HEK293 (cell line): ENCODE data around the gene UGT1A9.

Experiments
- CTCF ChIA-PET: fragments of 350-600 bp; formaldehyde crosslinking; extraction: SDS; loops from one replicate; lab custom pipeline; 2021; ENCODE audit warnings: antibody characterized with exemption; lab: Yijun Ruan, JAX
- POLR2A ChIA-PET: fragments of 300-600 bp; formaldehyde crosslinking; extraction: SDS; loops from one replicate; lab custom pipeline; 2020; ENCODE audit warnings: antibody characterized with exemption, inconsistent platforms; lab: Yijun Ruan, JAX
- H3K27ac ChIP-seq: fragments of 200-500 bp; sonication (Bioruptor generic); 2 replicates; pipeline ENCODE4 v1.5.1; 2014; ENCODE audit warnings: low read depth, low read length, control low read depth, inconsistent platforms; ENCODE audit errors: extremely low read depth
- H3K36me3 ChIP-seq, 2 experiments: fragments of 200-500 bp in 1 of 2; sonication (Bioruptor generic) in 1 of 2; 1 replicate in 1 of 2; 2 replicates in 1 of 2; pipeline ENCODE4 v1.5.1; 2014 to 2017; ENCODE audit warnings: inconsistent platforms in 2 of 2, low read length in 2 of 2; ENCODE audit not compliant: control insufficient read depth in 2 of 2, insufficient read depth in 1 of 2
- H3K4me1 ChIP-seq: fragments of 200-500 bp; sonication (Bioruptor generic); 2 replicates; pipeline ENCODE4 v1.5.1; 2014; ENCODE audit warnings: mild to moderate bottlenecking, low read length, inconsistent platforms; ENCODE audit not compliant: control insufficient read depth, insufficient read depth
- H3K4me3 ChIP-seq: 2 replicates; pipeline ENCODE4 v1.5.1; 2011; ENCODE audit warnings: low read depth, mild to moderate bottlenecking, control low read depth, low read length, moderate library complexity
- H3K9me3 ChIP-seq: fragments of 200-500 bp; sonication (Bioruptor generic); 2 replicates; pipeline ENCODE4 v1.5.1; 2014; ENCODE audit warnings: low read depth, low read length, inconsistent platforms; ENCODE audit not compliant: control insufficient read depth, insufficient read depth
- EGR2 ChIP-seq: fragments of 450-650 bp; formaldehyde crosslinking; IDR thresholded peaks from 2 replicates; pipeline ENCODE4 v1.5.1; 2016; ENCODE audit warnings: low read depth, missing biosample characterization, missing genetic modification characterization
- KLF10 ChIP-seq: fragments of 450-650 bp; IDR thresholded peaks from 2 replicates; pipeline ENCODE4 v1.5.1; 2018; ENCODE audit warnings: missing biosample characterization, mild to moderate bottlenecking, missing genetic modification characterization
- RBAK ChIP-seq: fragments of 450-650 bp; formaldehyde crosslinking; IDR thresholded peaks from 2 replicates; pipeline ENCODE4 v1.5.1; 2016; ENCODE audit warnings: missing biosample characterization, missing genetic modification characterization
- SETDB1 ChIP-seq: IDR thresholded peaks from one replicate; pipeline ENCODE4 v1.6.1; 2017; ENCODE audit warnings: mild to moderate bottlenecking, low read length, moderate library complexity, mixed read lengths; ENCODE audit not compliant: insufficient read length
- SP3 ChIP-seq: fragments of 450-650 bp; formaldehyde crosslinking; IDR thresholded peaks from 2 replicates; pipeline ENCODE4 v1.5.1; 2016; ENCODE audit warnings: missing biosample characterization, missing genetic modification characterization
- WT1 ChIP-seq: fragments of 450-650 bp; formaldehyde crosslinking; IDR thresholded peaks from 2 replicates; pipeline ENCODE4 v1.5.1; 2016; ENCODE audit warnings: missing biosample characterization, missing genetic modification characterization
- ZBTB10 ChIP-seq: fragments of 450-650 bp; formaldehyde crosslinking; IDR thresholded peaks from 2 replicates; pipeline ENCODE4 v1.5.1; 2016; ENCODE audit warnings: missing biosample characterization, missing genetic modification characterization
- ZBTB7A ChIP-seq: fragments of 450-650 bp; formaldehyde crosslinking; IDR thresholded peaks from 2 replicates; pipeline ENCODE4 v1.5.1; 2016; ENCODE audit warnings: low read depth, missing biosample characterization, missing genetic modification characterization
- ZFHX2 ChIP-seq: fragments of 450-650 bp; formaldehyde crosslinking; conservative IDR thresholded peaks from 2 replicates; pipeline ENCODE4 v1.5.1; 2016; ENCODE audit warnings: missing biosample characterization, missing genetic modification characterization
- ZFP3 ChIP-seq: fragments of 450-650 bp; formaldehyde crosslinking; IDR thresholded peaks from 2 replicates; pipeline ENCODE4 v1.5.1; 2016; ENCODE audit warnings: low read depth, missing biosample characterization, missing genetic modification characterization
- ZFP41 ChIP-seq: fragments of 450-650 bp; formaldehyde crosslinking; IDR thresholded peaks from 2 replicates; pipeline ENCODE4 v1.5.1; 2016; ENCODE audit warnings: missing biosample characterization, missing genetic modification characterization, borderline replicate concordance
- ZNF146 ChIP-seq: fragments of 450-650 bp; formaldehyde crosslinking; IDR thresholded peaks from 2 replicates; pipeline ENCODE4 v1.5.1; 2016; ENCODE audit warnings: missing biosample characterization, missing genetic modification characterization
- ZNF2 ChIP-seq: fragments of 450-650 bp; formaldehyde crosslinking; IDR thresholded peaks from 2 replicates; pipeline ENCODE4 v1.5.1; 2016; ENCODE audit warnings: missing biosample characterization, missing genetic modification characterization
- ZNF23 ChIP-seq: fragments of 450-650 bp; formaldehyde crosslinking; IDR thresholded peaks from 2 replicates; pipeline ENCODE4 v1.5.1; 2016; ENCODE audit warnings: missing biosample characterization, missing genetic modification characterization, borderline replicate concordance
- ZNF404 ChIP-seq: fragments of 450-650 bp; formaldehyde crosslinking; IDR thresholded peaks from 2 replicates; pipeline ENCODE4 v1.5.1; 2017; ENCODE audit warnings: missing biosample characterization, missing genetic modification characterization
- ZNF426 ChIP-seq: fragments of 450-650 bp; formaldehyde crosslinking; IDR thresholded peaks from 2 replicates; pipeline ENCODE4 v1.5.1; 2017; ENCODE audit warnings: missing biosample characterization, missing genetic modification characterization, mild to moderate bottlenecking, inconsistent platforms, moderate library complexity
- ZNF48 ChIP-seq: fragments of 450-650 bp; formaldehyde crosslinking; IDR thresholded peaks from 2 replicates; pipeline ENCODE4 v1.5.1; 2016; ENCODE audit warnings: missing biosample characterization, missing genetic modification characterization
- ZNF530 ChIP-seq: fragments of 450-650 bp; formaldehyde crosslinking; IDR thresholded peaks from 2 replicates; pipeline ENCODE4 v1.5.1; 2016; ENCODE audit warnings: low read depth, missing biosample characterization, missing genetic modification characterization
- ZNF548 ChIP-seq: fragments of 450-650 bp; formaldehyde crosslinking; IDR thresholded peaks from 2 replicates; pipeline ENCODE4 v1.5.1; 2016; ENCODE audit warnings: missing biosample characterization, missing genetic modification characterization
- ZNF549 ChIP-seq: fragments of 450-650 bp; IDR thresholded peaks from 2 replicates; pipeline ENCODE4 v1.5.1; 2018; ENCODE audit warnings: missing biosample characterization, missing genetic modification characterization, mild to moderate bottlenecking, inconsistent platforms, moderate library complexity
- ZNF585B ChIP-seq: fragments of 450-650 bp; formaldehyde crosslinking; IDR thresholded peaks from 2 replicates; pipeline ENCODE4 v1.5.1; 2016; ENCODE audit warnings: missing biosample characterization, missing genetic modification characterization
- ZNF629 ChIP-seq: fragments of 450-650 bp; formaldehyde crosslinking; IDR thresholded peaks from 2 replicates; pipeline ENCODE4 v1.5.1; 2017; ENCODE audit warnings: missing biosample characterization, missing genetic modification characterization
- ZNF791 ChIP-seq: fragments of 450-650 bp; formaldehyde crosslinking; IDR thresholded peaks from 2 replicates; pipeline ENCODE4 v1.5.1; 2016; ENCODE audit warnings: missing biosample characterization, missing genetic modification characterization
- ZXDB ChIP-seq: fragments of 450-650 bp; formaldehyde crosslinking; IDR thresholded peaks from 2 replicates; pipeline ENCODE4 v1.5.1; 2016; ENCODE audit warnings: missing biosample characterization, missing genetic modification characterization
- TF ChIP-seq, protein P1 (sequence below): fragments of 450-650 bp; formaldehyde crosslinking; IDR thresholded peaks from 2 replicates; pipeline ENCODE4 v1.5.1; 2016; ENCODE audit warnings: missing biosample characterization, missing genetic modification characterization
- TF ChIP-seq, protein P2 (sequence below): fragments of 450-650 bp; formaldehyde crosslinking; IDR thresholded peaks from 2 replicates; pipeline ENCODE4 v1.5.1; 2017; ENCODE audit warnings: missing biosample characterization, missing genetic modification characterization

The UGT1A9 gene

GRCh38 chr2:233816334-233816733 is 144.6 kb downstream of the UGT1A9 start:
- H3K36me3 ChIP-seq, result no peaks in the 10 kb centered on the region
- no peaks in the 10 kb centered on the region for H3K9me3 ChIP-seq
- H3K27ac ChIP-seq, result no peak overlapping the region
- TF ChIP-seq EGR2 (0 out of 2 replicates have a peak, but pooled peaks have one; percentile 7), KLF10 (tag by site-specific recombination) (no peak), ZNF585B (tag by site-specific recombination) (no peak), RBAK (tag by site-specific recombination) (no peak), SETDB1 (peak; percentile 17), ZFHX2 (tag by site-specific recombination) (peak; percentile 42; the same call in 1 of the 2 replicates)
- TF ChIP-seq, protein P1, sequence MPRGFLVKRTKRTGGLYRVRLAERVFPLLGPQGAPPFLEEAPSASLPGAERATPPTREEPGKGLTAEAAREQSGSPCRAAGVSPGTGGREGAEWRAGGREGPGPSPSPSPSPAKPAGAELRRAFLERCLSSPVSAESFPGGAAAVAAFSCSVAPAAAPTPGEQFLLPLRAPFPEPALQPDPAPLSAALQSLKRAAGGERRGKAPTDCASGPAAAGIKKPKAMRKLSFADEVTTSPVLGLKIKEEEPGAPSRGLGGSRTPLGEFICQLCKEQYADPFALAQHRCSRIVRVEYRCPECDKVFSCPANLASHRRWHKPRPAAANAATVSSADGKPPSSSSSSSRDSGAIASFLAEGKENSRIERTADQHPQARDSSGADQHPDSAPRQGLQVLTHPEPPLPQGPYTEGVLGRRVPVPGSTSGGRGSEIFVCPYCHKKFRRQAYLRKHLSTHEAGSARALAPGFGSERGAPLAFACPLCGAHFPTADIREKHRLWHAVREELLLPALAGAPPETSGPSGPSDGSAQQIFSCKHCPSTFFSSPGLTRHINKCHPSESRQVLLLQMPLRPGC (tag by site-specific recombination), result no peak
- ChIA-PET CTCF (no interaction called here), POLR2A (no interaction called here)
- H3K4me3 ChIP-seq, result no peak overlapping the region
- H3K4me1 ChIP-seq, result peaks cover 5% of the 10 kb centered on the region; the same call in 1 of the 2 replicates

DNA sequence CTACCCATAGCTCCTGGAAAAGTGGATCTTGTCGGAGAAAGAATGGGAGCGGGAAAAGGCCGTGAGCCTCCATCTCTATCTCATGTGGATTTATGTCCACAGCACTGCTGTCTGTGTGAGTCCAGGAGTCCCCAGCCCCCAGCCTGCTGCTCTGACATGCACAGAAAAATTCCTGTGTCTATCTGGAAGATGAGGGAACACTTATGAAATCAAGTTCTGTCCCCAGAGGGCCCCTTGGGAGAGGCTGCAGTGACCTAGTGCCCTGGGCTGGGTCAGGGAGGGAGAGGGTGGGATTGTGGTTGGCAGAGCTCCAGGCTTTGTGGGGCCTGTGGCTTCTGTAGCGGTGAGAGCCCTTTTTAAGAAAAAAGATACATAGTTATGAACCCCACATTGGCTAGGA is 145.1 kb downstream of the UGT1A9 start:
- peaks cover 5% of the 10 kb centered on the region; the same call in 1 of the 2 replicates for H3K4me1 ChIP-seq
- ChIA-PET POLR2A (no interaction called here), CTCF (no interaction called here)
- TF ChIP-seq EGR2, result no peak
- no peak for TF ChIP-seq ZBTB10
- TF ChIP-seq ZNF146 (tag by site-specific recombination), result no peak
- TF ChIP-seq ZNF530, result no peak
- TF ChIP-seq ZFP3 (tag by site-specific recombination), result no peak
- no peak for TF ChIP-seq ZNF548
- TF ChIP-seq ZNF791 (tag by site-specific recombination), result no peak
- no peak for TF ChIP-seq ZNF2 (tag by site-specific recombination)
- no peak for TF ChIP-seq ZNF629 (tag by site-specific recombination)
- no peak for TF ChIP-seq ZNF23 (tag by site-specific recombination)
- no peak for TF ChIP-seq ZNF426
- TF ChIP-seq ZFP41, result no peak
- no peak for TF ChIP-seq WT1 (tag by site-specific recombination)
- TF ChIP-seq ZXDB (tag by site-specific recombination), result no peak
- TF ChIP-seq SP3, result no peak
- TF ChIP-seq ZNF48 (tag by site-specific recombination), result no peak
- no peak for TF ChIP-seq ZBTB7A (tag by site-specific recombination)
- TF ChIP-seq ZNF549 (tag by site-specific recombination), result no peak
- TF ChIP-seq ZNF404 (tag by site-specific recombination), result no peak
- TF ChIP-seq, protein P2, sequence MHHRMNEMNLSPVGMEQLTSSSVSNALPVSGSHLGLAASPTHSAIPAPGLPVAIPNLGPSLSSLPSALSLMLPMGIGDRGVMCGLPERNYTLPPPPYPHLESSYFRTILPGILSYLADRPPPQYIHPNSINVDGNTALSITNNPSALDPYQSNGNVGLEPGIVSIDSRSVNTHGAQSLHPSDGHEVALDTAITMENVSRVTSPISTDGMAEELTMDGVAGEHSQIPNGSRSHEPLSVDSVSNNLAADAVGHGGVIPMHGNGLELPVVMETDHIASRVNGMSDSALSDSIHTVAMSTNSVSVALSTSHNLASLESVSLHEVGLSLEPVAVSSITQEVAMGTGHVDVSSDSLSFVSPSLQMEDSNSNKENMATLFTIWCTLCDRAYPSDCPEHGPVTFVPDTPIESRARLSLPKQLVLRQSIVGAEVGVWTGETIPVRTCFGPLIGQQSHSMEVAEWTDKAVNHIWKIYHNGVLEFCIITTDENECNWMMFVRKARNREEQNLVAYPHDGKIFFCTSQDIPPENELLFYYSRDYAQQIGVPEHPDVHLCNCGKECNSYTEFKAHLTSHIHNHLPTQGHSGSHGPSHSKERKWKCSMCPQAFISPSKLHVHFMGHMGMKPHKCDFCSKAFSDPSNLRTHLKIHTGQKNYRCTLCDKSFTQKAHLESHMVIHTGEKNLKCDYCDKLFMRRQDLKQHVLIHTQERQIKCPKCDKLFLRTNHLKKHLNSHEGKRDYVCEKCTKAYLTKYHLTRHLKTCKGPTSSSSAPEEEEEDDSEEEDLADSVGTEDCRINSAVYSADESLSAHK (tag by site-specific recombination), result no peak
- no peak overlapping the region for H3K27ac ChIP-seq
- H3K9me3 ChIP-seq, result no peaks in the 10 kb centered on the region
- H3K4me3 ChIP-seq, result no peak overlapping the region
- no peaks in the 10 kb centered on the region for H3K36me3 ChIP-seq
